GM18951 (cell line): Measurements from ENCODE around the gene ARHGAP24.

Experiments used
- POLR2A ChIP-seq: IDR thresholded peaks from 4 replicates; pipeline ENCODE4 v1.6.1; 2011; ENCODE audit warnings: mild to moderate bottlenecking; ENCODE audit not compliant: insufficient read length, insufficient read depth; ENCODE audit errors: extremely low read depth
- in situ Hi-C: fragments of 300-500 bp; cut with MboI; formaldehyde crosslinking; loops from one replicate; pipeline ENCODE4 v1.12.0; 2022; ENCODE audit warnings: low sequenced_read_pairs, mixed read lengths, inconsistent platforms; ENCODE audit not compliant: unreplicated experiment

ARHGAP24 gene

DNA sequence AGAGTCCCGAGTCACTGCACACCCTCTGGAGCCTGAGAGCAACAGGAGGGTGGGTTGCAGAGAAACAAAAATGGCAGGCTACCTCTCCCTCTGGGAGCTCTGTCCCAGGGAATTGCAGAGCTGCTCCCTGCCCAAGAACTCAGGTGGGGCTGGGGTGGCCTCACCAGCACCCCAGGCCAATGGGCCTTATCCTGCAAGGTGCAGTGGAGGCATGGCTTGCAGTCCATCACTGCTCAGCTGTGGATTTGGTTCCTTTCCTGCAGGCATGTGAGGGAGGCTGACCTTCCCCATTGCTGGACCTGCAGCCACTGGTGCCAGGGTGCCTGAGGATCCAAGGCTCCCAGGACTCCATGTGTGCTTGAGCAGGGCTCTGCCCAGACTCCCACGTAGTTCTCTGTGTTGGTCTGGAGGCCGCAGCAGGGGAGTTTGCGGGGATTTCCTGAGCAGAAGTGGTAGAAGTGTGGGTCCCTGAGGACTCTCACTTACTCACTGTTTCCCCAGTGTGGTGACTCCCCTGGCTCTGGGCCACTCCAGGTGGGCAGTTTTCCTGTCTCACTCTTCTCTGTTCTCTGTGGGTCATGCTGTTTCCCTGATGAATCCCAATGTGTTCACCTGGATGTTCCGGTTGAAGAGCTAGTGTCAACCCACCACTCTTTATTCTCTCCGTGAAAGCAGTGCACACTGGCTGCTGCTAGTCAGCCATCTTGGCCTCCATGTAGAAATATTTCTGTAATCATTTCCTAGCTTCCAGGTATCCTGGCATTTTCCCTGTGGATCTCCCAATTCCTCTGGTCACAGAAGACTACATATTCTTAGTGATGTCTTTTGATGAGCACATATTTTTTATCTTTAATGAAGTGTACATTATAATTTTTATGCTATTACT is 82.3 kb downstream of the ARHGAP24 start:
- in situ Hi-C loops, result no loop called here
- TF ChIP-seq POLR2A, result no peak

DNA sequence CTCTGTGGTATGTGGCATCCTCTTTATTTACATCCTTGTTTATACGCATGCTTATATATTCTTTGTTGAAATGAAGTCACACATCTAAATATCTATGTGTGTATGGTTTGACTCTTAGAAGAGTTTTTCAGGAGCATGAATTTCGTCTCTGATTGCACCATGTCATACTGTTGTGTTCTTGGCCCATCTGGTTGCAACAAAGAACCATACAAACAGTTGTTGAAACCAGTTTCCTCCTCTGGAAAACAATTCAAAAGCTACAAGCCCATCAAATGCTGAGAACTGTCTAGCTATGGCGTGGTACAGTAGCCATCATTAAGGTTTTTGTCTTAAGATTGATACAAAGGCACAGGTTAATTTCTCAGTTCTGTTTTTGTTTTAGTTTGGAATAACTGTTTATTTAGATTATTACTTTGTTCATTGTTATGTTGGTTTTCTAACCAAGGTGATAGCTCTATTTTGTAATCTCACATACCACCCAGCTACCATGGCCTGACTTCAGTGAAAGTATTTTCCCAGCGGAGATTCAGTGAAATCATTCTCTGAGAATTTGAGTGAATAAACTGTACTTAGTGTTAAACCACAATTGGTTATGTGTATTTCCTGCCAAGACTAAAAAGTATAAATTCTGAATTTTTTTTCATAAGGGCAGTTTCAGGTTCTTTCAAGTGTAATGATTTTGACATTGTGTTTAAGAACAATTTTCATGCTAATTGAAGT is 91.0 kb downstream of the ARHGAP24 start:
- TF ChIP-seq POLR2A, result no peak
- in situ Hi-C loops, result no loop called here

DNA sequence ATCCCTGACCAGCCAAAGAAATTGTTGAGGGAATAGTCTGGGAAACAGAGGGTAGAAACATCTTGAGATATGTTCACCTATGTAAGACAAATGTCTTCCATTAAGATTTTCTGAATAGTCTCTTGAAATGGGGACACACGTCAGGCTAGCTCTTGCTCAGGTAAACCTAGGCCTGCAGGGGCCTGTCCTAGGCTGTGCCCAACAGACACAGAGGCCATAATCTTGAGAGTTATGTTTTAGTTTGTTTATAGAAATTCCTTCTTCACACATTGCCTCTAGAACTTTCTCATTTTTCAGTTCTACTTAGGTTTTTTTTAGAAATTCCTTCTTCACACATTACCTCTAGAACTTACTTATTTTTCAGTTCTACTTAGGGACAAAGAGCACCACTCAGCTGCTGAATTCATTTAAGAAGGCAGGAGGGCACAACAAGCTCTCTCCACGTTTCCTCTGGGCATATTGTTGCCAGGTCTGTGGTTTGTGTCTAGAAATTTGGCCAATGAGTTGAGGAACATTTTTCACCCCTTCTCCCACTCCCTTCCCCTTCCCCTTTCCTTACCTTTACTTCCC is 94.9 kb downstream of the ARHGAP24 start:
- in situ Hi-C loops, result no loop called here
- no peak for TF ChIP-seq POLR2A

DNA sequence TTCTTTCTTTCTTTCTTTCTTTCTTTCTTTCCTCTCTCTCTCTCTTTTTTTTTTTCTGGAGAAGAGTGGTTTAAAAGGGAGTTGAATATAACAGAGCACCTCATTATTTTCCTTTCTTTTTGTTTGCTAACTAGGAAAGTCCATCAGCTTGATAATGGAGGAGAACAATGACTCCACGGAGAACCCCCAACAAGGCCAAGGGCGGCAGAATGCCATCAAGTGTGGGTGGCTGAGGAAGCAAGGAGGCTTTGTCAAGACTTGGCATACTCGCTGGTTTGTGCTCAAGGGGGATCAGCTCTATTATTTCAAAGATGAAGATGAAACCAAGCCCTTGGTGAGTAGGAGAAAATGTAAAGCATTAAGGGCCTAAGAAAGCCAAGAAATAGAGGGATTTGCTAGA is 95.4 kb downstream of the ARHGAP24 start:
- no peak for TF ChIP-seq POLR2A
- in situ Hi-C loops, result no loop called here

DNA sequence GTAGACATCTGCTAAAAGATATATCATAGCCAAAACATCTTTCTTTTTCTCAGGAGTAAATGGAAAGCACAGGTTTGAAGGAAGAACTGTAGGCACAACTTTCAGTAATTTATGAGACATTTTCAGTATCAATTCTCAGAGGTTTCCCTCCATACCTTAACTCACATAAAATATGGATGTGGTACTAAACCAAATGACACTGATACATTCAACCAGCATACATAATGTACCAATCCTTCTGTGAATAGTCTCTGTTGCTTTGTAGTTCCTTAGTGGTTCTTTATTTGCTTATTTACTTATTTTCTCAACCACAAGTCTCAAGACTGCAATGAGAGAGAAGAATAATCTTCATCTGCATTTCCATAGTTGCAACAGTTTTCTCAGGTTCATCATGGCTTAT is 96.1 kb downstream of the ARHGAP24 start:
- in situ Hi-C loops, result no loop called here
- no peak for TF ChIP-seq POLR2A

DNA sequence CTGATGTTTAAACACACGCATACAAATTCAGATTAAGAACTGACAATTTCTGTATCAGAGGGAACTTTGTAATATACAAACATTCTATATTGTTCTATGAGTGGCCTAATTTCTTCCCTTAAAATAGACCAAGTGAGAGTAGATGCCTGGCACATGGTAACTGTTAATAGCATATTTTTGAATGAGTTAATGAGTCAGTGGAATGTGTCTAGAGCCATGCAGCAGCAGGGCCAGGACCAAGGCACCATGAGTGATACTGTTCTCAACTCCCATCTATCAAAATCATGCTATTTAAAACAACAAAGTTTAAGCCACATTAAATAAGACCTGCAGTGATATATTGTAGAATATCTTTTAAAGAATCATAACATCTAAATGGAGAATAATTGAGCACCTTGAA is 98.3 kb downstream of the ARHGAP24 start:
- in situ Hi-C loops, result no loop called here
- no peak for TF ChIP-seq POLR2A

- in situ Hi-C loops, result no loop called here
- TF ChIP-seq POLR2A, result no peak
These were observed 102.4 kb downstream of the ARHGAP24 start for GRCh38 chr4:85577307-85577706.

GRCh38 chr4:85579942-85580341 is 105.0 kb downstream of the ARHGAP24 start:
- no peak for TF ChIP-seq POLR2A
- in situ Hi-C loops, result no loop called here

DNA sequence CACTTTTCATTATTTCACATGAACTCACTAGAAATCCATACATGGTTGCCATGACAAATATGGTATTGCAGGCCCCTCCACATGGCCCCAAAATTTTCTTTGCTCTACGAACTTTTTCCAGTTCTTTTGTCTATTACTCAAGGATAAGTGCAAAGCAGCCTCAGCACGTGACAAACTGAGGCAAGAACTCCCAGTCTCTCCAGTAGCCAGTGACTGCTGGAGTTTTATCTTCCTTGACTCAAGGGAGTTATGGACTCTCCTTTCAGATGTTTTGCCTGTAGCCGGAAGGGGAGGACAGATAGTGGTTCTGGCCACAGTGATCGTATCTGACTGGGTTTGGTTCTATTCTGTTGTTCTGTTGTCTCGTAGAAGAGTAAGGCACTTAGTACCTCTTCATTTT is 105.5 kb downstream of the ARHGAP24 start:
- in situ Hi-C loops, result no loop called here
- no peak for TF ChIP-seq POLR2A

- in situ Hi-C loops, result no loop called here
- no peak for TF ChIP-seq POLR2A
These were observed 113.0 kb downstream of the ARHGAP24 start for GRCh38 chr4:85587952-85588351.

- in situ Hi-C loops, result no loop called here
- no peak for TF ChIP-seq POLR2A
These were observed 116.6 kb downstream of the ARHGAP24 start for GRCh38 chr4:85591406-85592098.

GRCh38 chr4:85595098-85595775 is 120.3 kb downstream of the ARHGAP24 start:
- in situ Hi-C loops, result no loop called here
- TF ChIP-seq POLR2A, result no peak
